Neural cell (in vitro differentiated cells): ENCODE measurements around the gene NUDCD3. TPM values are rescaled to one million over a fixed set of nuclear protein-coding genes. Genes with fewer than 3 reads are reported as not detected.

Experiments used
- H2AFZ ChIP-seq: fragments of 200-600, 300-800 bp; sonication (generic), shearing (Covaris generic); 2 replicates; pipeline ENCODE4 v1.6.0; 2014; ENCODE audit warnings: low read depth, mild to moderate bottlenecking, antibody characterized with exemption, low read length, moderate library complexity
- H3F3A ChIP-seq: fragments of 200-600 bp; shearing (Covaris generic); 2 replicates; pipeline ENCODE4 v1.6.1; 2016; ENCODE audit warnings: mild to moderate bottlenecking, moderate library complexity, mixed read lengths, antibody characterized with exemption, low read length; ENCODE audit not compliant: insufficient read depth, poor library complexity, severe bottlenecking
- H3K27ac ChIP-seq: fragments of 200-600, 300-800 bp; sonication (generic), shearing (Covaris generic); 2 replicates; pipeline ENCODE4 v1.5.1; 2014; ENCODE audit warnings: mild to moderate bottlenecking, low read length, moderate library complexity
- H3K27me3 ChIP-seq: fragments of 300-800, 200-600 bp; sonication (generic), shearing (Covaris generic); 2 replicates; pipeline ENCODE4 v1.6.0; 2014; ENCODE audit warnings: mild to moderate bottlenecking, low read depth, low read length, moderate library complexity; ENCODE audit not compliant: insufficient read depth
- H3K36me3 ChIP-seq: fragments of 300-800, 200-600 bp; sonication (generic), shearing (Covaris generic); 2 replicates; pipeline ENCODE4 v1.5.1; 2014; ENCODE audit warnings: mild to moderate bottlenecking, antibody characterized with exemption, low read length, moderate library complexity; ENCODE audit not compliant: insufficient read depth
- H3K4me2 ChIP-seq: fragments of 300-800, 200-600 bp; sonication (generic), shearing (Covaris generic); 2 replicates; pipeline ENCODE4 v1.6.0; 2014; ENCODE audit warnings: mild to moderate bottlenecking, low read length
- H3K4me3 ChIP-seq: fragments of 300-800, 200-600 bp; sonication (generic), shearing (Covaris generic); 2 replicates; pipeline ENCODE4 v1.5.1; 2014; ENCODE audit warnings: mild to moderate bottlenecking, low read length, moderate library complexity
- H3K79me2 ChIP-seq: fragments of 200-600 bp; shearing (Covaris generic); replicated peaks from 2 replicates; pipeline ENCODE4 v1.6.0; 2014; ENCODE audit warnings: mild to moderate bottlenecking, low read length, moderate library complexity; ENCODE audit not compliant: insufficient read depth
- H3K9ac ChIP-seq: fragments of 300-800, 200-600 bp; sonication (generic), shearing (Covaris generic); 2 replicates; pipeline ENCODE4 v1.6.1; 2016; ENCODE audit warnings: mild to moderate bottlenecking, low read length, mixed read lengths
- H3K9me2 ChIP-seq: fragments of 200-600 bp; shearing (Covaris generic); 2 replicates; pipeline ENCODE4 v1.6.1; 2016; ENCODE audit warnings: mild to moderate bottlenecking, low read length, mixed read lengths; ENCODE audit not compliant: insufficient read depth
- H3K9me3 ChIP-seq: fragments of 200-600, 300-800 bp; sonication (generic), shearing (Covaris generic); 2 replicates; pipeline ENCODE4 v1.6.1; 2016; ENCODE audit warnings: mild to moderate bottlenecking, mixed run types, low read length, moderate library complexity, mixed read lengths
- H4K20me1 ChIP-seq: fragments of 200-600 bp; shearing (Covaris generic); 2 replicates; pipeline ENCODE4 v1.6.1; 2016; ENCODE audit warnings: mild to moderate bottlenecking, mixed run types; ENCODE audit not compliant: insufficient read depth
- EP300 ChIP-seq: fragments of 450-650 bp; conservative IDR thresholded peaks from 2 replicates; pipeline ENCODE4 v1.6.1; 2014; ENCODE audit warnings: antibody characterized with exemption, mild to moderate bottlenecking, moderate library complexity; ENCODE audit not compliant: poor library complexity, severe bottlenecking
- EZH2 ChIP-seq: fragments of 200-600, 300-800 bp; shearing (Covaris generic), sonication (generic); IDR thresholded peaks from 2 replicates; pipeline ENCODE4 v1.6.1; 2014; ENCODE audit warnings: antibody characterized with exemption, low read length, borderline replicate concordance, mild to moderate bottlenecking; ENCODE audit not compliant: insufficient read depth, poor library complexity, severe bottlenecking
- MXI1 ChIP-seq: fragments of 450-650 bp; conservative IDR thresholded peaks from 2 replicates; pipeline ENCODE4 v1.6.1; 2014; ENCODE audit warnings: antibody characterized with exemption, mild to moderate bottlenecking; ENCODE audit not compliant: poor library complexity, severe bottlenecking
- POLR2AphosphoS5 ChIP-seq: IDR thresholded peaks from 2 replicates; pipeline ENCODE4 v1.6.1; 2012
- RAD21 ChIP-seq: fragments of 450-650 bp; conservative IDR thresholded peaks from 2 replicates; pipeline ENCODE4 v1.6.1; 2014; ENCODE audit warnings: antibody characterized with exemption, mild to moderate bottlenecking, moderate library complexity
- SMC3 ChIP-seq: fragments of 450-650 bp; conservative IDR thresholded peaks from 2 replicates; pipeline ENCODE4 v1.6.1; 2014; ENCODE audit warnings: antibody characterized with exemption, mild to moderate bottlenecking, moderate library complexity; ENCODE audit not compliant: poor library complexity
- TAF1 ChIP-seq: IDR thresholded peaks from 2 replicates; pipeline ENCODE4 v1.6.1; 2012; ENCODE audit warnings: low read depth
- polyA plus RNA-seq: library from polyadenylated mRNA; depleted of rRNA; stranded (reverse); fragments of >200 nt; gene quantifications from 2 replicates; pipeline ENCODE4 v1.2.3, GENCODE V29; 2014
- TF ChIP-seq, protein P1 (sequence below): fragments of 450-650 bp; IDR thresholded peaks from 2 replicates; pipeline ENCODE4 v1.5.1; 2014; ENCODE audit warnings: antibody characterized with exemption, mild to moderate bottlenecking, moderate library complexity; ENCODE audit not compliant: poor library complexity, severe bottlenecking
- TF ChIP-seq, protein P2 (sequence below): IDR thresholded peaks from 2 replicates; pipeline ENCODE4 v1.6.1; 2012; ENCODE audit warnings: borderline replicate concordance

Gene NUDCD3
- polyA plus RNA-seq, 1 donor from 2014 or later, result 69.9 TPM

DNA sequence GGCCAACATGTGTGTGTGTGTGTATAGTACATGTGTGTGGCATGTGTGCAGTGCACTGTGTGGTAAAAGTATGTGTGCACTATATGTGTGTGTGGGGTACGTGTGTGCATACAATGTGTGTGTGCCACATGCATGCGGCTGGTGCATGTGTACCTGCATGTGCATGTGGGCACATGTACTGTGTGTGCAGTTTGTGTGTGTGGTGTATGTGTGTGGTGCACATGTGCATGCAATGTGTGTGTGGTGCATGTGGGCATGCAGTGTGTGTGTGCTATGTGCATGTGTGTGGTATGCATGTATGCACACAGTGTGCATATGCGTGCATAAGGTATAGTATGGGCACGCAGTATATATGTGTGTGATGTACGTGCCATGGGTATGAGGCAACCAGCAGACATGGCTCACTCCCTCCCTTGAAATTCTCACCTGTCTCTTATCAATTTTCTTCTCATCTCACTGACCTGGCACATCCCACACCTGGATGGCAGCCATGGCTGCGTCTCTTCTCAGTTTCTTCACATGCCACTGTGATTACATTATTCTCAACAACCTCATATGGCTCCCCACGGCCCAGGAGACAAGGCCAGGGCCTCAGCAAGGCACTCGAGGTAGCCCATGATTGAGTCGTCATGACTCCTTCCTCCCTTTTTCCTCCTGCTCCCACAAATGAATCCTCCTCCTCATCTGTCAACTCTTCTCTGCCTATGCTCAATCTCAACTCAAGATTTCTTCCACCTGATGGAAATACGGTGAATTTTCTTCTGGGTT, 57.0 kb downstream of the NUDCD3 start:
- no peak overlapping the region for H3K4me2 ChIP-seq
- no peaks in the 10 kb centered on the region for H3K36me3 ChIP-seq
- no peak overlapping the region for H2AFZ ChIP-seq
- H3F3A ChIP-seq, result no peaks in the 10 kb centered on the region
- no peaks in the 10 kb centered on the region for H3K79me2 ChIP-seq
- no peak overlapping the region for H3K4me3 ChIP-seq
- no peak overlapping the region for H3K27ac ChIP-seq
- H4K20me1 ChIP-seq, result no peaks in the 10 kb centered on the region
- no peaks in the 10 kb centered on the region for H3K9me3 ChIP-seq
- no peaks in the 10 kb centered on the region for H3K9me2 ChIP-seq
- TF ChIP-seq, protein P1, sequence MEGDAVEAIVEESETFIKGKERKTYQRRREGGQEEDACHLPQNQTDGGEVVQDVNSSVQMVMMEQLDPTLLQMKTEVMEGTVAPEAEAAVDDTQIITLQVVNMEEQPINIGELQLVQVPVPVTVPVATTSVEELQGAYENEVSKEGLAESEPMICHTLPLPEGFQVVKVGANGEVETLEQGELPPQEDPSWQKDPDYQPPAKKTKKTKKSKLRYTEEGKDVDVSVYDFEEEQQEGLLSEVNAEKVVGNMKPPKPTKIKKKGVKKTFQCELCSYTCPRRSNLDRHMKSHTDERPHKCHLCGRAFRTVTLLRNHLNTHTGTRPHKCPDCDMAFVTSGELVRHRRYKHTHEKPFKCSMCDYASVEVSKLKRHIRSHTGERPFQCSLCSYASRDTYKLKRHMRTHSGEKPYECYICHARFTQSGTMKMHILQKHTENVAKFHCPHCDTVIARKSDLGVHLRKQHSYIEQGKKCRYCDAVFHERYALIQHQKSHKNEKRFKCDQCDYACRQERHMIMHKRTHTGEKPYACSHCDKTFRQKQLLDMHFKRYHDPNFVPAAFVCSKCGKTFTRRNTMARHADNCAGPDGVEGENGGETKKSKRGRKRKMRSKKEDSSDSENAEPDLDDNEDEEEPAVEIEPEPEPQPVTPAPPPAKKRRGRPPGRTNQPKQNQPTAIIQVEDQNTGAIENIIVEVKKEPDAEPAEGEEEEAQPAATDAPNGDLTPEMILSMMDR, result no peak
- TF ChIP-seq MXI1 (no peak), TAF1 (no peak), POLR2AphosphoS5 (no peak), RAD21 (no peak), EZH2 (no peak), SMC3 (no peak), EP300 (no peak)
- TF ChIP-seq, protein P2, sequence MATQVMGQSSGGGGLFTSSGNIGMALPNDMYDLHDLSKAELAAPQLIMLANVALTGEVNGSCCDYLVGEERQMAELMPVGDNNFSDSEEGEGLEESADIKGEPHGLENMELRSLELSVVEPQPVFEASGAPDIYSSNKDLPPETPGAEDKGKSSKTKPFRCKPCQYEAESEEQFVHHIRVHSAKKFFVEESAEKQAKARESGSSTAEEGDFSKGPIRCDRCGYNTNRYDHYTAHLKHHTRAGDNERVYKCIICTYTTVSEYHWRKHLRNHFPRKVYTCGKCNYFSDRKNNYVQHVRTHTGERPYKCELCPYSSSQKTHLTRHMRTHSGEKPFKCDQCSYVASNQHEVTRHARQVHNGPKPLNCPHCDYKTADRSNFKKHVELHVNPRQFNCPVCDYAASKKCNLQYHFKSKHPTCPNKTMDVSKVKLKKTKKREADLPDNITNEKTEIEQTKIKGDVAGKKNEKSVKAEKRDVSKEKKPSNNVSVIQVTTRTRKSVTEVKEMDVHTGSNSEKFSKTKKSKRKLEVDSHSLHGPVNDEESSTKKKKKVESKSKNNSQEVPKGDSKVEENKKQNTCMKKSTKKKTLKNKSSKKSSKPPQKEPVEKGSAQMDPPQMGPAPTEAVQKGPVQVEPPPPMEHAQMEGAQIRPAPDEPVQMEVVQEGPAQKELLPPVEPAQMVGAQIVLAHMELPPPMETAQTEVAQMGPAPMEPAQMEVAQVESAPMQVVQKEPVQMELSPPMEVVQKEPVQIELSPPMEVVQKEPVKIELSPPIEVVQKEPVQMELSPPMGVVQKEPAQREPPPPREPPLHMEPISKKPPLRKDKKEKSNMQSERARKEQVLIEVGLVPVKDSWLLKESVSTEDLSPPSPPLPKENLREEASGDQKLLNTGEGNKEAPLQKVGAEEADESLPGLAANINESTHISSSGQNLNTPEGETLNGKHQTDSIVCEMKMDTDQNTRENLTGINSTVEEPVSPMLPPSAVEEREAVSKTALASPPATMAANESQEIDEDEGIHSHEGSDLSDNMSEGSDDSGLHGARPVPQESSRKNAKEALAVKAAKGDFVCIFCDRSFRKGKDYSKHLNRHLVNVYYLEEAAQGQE, result no peak
- no peaks in the 10 kb centered on the region for H3K27me3 ChIP-seq
- H3K9ac ChIP-seq, result no peak overlapping the region

DNA sequence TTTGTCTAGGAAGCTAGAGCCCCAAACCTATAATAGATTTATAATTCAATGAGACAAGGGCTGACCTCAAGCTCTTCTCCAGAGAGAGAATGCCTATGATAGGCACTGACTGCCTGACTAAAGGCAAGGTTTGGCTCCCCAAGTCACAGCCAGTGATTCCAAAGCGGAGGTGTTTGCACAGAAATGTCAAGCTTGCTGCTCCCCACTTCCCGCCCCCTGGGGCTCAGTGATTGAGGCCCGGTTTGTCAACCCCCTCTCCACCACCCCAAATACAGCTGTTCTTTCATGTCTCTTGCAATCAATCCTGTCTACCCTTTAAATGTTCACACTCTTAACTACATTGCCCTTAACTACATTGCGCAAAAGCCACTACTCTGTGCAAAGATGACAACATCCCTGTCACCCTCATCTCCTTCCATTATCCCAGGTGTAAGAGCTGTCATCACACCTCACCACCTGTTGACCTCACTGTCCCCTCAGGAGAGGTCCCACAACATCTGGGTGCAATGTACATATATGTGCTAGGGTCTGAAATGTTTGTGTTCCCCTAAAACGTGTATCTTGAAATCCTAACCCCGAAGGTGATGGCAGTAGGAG, 58.0 kb downstream of the NUDCD3 start:
- H3K27ac ChIP-seq, result no peak overlapping the region
- H3K4me3 ChIP-seq, result no peak overlapping the region
- H3F3A ChIP-seq, result no peaks in the 10 kb centered on the region
- H3K9ac ChIP-seq, result no peak overlapping the region
- H3K9me2 ChIP-seq, result no peaks in the 10 kb centered on the region
- no peaks in the 10 kb centered on the region for H4K20me1 ChIP-seq
- TF ChIP-seq, protein P2, result no peak
- TF ChIP-seq POLR2AphosphoS5, result no peak
- TF ChIP-seq, protein P1, result no peak
- no peak for TF ChIP-seq SMC3
- TF ChIP-seq EP300, result no peak
- TF ChIP-seq EZH2, result no peak
- no peak for TF ChIP-seq RAD21
- TF ChIP-seq MXI1, result no peak
- TF ChIP-seq TAF1, result no peak
- peaks cover 2% of the 10 kb centered on the region for H3K36me3 ChIP-seq
- H3K9me3 ChIP-seq, result no peaks in the 10 kb centered on the region
- no peaks in the 10 kb centered on the region for H3K79me2 ChIP-seq
- no peak overlapping the region for H2AFZ ChIP-seq
- no peaks in the 10 kb centered on the region for H3K27me3 ChIP-seq
- H3K4me2 ChIP-seq, result no peak overlapping the region
